Stimulated activated CD4-positive, alpha-beta T cell treated with anti-CD3 and anti-CD28 coated beads, Interleukin-4, amount 100 ng/mL, for 48 hours (primary cell): ENCODE data around the gene PPOX.

Source experiments
- DNase-seq, 2 donors: peaks; one replicate each; pipeline ENCODE4 v3.0.0-alpha.2; 2020; ENCODE audit warnings: low read depth in 2 of 2

The PPOX gene

DNA sequence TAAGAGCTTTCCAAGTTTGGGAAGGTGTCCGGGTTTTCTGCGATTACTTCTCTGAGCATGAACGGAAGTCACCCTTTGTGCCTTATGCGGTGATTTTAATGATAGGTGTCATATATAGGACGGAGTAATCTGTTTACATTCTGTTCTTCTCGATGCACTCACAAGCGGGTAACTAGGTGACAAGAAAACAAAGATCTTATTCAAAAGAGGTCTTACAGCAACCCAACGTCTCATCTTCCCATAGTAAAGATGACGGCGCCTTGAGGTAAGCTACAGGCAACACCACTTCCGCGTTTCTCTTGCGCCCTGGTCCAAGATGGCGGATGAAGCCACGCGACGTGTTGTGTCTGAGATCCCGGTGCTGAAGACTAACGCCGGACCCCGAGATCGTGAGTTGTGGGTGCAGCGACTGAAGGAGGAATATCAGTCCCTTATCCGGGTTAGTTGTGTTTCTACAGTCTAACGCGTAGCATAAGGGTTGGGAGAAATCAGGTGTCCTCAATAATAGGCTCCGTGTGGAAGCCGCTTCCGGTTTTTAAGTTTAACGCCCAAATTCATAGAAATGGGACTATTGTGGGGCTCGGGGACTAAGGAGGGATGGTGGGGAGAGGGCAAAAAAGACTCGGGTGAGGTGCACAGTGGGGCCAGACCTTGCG is 12.4 kb upstream of the PPOX start, which contains the start of gene UFC1:
Gene UFC1, plus strand, starts transcription at position 297 of the 656 bp plus-strand sequence. Its CDS starts 20 bp downstream, at position 317.
- DNase-seq, result peak; percentile 61 to 68

DNA sequence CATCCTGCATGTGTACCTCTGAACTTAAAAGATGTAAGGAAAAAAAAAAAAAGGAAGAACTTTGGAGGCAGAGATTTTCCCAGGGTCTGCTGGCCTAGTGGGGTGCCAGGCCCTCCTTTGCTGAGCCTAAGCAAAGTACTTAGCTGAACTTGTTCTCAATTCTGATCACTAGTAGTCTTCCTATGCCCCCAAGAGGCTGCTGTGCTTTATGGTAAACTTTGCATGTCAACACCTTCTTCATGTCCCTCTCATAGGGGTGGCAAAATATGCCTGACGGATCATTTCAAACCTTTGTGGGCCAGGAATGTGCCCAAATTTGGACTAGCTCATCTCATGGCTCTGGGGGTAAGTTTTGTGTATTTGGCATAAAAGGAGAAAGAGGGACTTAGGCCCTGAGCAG is 8.4 kb upstream of the PPOX start:
- DNase-seq, result no peak

DNA sequence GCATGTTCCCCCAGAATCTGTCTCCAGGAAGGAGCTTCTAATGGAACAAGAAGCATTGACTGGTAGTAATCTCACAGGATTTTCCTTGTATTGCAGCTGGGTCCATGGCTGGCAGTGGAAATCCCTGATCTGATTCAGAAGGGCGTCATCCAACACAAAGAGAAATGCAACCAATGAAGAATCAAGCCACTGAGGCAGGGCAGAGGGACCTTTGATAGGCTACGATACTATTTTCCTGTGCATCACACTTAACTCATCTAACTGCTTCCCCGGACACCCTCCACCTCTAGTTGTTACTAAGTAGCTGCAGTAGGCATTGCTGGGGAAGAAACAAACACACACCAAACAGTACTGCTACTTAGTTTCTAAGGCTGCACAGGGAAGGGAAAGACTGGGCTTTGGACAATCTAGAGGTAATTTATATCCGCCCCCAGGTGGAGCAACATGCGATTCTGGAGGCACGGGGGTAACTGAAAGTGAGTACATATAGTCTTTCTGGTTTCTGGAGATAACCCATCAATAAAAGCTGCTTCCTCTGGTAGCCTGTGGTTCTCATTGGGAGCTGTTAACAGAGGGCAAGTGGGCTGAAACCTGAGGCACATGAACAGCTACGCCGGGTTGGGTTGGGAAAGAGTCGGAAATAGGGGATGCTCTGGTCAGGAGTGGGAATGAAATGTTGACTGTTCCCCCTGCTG is 7.8 kb upstream of the PPOX start:
- no peak for DNase-seq

DNA sequence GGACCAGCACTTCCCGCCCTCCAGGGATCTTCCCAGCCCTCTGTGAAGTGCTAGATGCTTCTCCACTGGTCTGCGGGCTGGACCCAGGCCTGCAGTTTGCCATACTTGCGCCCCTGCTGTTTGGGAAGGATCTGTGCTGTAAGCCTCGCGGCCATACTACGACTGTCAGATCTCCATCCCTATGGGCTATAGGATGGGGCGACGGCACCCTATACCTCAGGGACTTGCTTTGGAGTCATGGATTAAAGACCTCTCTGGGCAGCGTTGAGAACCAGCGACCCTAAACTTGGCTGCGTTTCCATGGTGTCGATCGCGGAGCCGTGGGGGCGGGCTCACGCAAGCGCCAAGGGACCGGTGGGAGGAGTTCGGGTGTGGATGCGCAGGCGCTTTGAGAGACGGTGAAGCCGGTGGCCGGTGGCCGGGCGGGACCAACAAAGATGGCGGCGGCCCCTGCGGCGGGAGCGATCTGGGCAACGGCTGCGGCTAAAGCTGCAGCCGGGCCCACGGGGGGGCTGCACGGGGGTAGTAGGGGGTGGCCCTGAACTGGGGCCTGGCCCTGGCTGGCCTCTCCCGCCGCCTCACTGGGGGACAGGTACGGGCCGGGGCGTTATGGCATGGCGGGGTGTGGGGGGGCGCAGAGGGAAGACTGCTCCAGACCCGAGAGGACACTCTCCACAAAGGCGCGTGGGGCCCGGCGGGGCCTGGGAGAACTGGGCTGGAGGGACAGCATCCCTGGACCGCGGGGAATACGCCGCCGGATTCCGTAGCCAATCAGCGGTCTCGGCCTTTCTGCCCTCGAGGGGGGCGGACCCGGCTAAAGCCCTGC is 6.9 kb upstream of the PPOX start, which contains the start of gene USP21:
Gene USP21, plus strand, starts transcription at position 414 of the 826 bp plus-strand sequence. CDS start 1,141 bp downstream, outside the sequence.
- peak; percentile 87 to 89 for DNase-seq

DNA sequence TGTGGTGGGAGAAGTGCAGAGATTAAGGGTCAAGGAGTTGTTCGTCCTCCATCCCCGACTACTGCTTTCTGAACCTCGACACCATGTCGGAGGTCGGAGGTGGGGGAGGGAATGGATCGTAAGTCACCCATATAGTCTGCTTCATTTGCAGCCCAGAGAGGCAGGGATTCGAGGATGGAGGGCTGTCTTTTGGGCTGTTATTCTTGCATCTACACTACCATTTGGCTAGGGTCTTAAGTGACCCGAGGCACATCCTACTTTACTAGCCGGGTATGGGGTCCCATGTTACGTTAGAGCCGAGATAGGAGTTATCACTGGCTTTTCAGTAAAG is 6.3 kb upstream of the PPOX start:
- DNase-seq, result no peak

DNA sequence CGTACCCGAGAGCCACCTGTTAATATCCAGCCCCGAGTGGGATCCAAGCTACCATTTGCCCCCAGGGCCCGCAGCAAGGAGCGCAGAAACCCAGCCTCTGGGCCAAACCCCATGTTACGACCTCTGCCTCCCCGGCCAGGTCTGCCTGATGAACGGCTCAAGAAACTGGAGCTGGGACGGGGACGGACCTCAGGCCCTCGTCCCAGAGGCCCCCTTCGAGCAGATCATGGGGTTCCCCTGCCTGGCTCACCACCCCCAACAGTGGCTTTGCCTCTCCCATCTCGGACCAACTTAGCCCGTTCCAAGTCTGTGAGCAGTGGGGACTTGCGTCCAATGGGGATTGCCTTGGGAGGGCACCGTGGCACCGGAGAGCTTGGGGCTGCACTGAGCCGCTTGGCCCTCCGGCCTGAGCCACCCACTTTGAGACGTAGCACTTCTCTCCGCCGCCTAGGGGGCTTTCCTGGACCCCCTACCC is 5.5 kb upstream of the PPOX start:
- no peak for DNase-seq

DNA sequence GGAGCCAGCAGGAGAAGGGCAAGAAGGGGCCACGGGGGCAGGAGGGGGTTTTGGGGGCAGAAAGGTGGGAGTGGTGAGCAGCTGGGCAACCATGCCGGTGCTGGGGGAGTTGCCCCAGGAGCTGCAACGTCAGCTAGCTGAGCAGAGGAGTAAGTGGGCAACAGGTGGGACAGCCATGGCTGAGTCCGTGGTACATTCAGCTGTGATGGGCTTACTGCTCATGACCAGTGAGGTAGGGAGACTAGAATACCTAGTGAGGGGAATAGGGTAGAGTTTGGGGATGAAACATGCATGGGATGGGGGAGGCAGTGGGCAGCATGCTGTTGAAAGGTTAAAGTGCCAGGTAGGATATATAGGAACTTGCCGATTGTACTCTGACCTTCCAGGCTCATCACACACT is 4.6 kb upstream of the PPOX start:
- DNase-seq, result no peak

DNA sequence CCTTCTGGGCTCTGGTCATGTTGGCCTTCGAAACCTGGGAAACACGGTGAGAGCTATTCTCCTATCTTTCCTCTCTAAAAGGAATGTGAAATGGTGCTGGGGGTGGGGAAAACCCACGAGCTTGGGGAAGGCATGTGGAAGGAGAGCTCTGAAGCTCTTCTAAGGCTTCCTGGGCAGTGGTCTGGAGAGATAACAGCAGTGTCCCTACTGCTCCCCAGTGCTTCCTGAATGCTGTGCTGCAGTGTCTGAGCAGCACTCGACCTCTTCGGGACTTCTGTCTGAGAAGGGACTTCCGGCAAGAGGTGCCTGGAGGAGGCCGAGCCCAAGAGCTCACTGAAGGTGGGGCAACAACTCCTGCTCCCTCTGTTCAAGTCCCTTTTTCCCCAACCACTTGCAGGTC is 4.2 kb upstream of the PPOX start:
- DNase-seq, result no peak

DNA sequence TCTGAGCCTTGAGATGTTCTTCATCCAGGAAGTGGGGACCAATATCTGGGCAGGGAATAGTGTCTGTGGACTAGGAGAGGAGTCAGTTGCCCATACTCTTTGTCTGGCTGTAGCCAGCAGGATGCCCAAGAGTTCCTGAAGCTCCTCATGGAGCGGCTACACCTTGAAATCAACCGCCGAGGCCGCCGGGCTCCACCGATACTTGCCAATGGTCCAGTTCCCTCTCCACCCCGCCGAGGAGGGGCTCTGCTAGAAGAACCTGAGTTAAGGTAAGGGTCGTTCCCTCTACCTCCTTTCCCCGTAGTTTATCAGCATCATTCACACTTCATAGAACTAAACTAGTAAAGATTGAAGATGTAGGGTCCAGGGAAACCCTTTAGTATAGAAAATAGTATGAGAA is 3.4 kb upstream of the PPOX start:
- DNase-seq, result no peak

DNA sequence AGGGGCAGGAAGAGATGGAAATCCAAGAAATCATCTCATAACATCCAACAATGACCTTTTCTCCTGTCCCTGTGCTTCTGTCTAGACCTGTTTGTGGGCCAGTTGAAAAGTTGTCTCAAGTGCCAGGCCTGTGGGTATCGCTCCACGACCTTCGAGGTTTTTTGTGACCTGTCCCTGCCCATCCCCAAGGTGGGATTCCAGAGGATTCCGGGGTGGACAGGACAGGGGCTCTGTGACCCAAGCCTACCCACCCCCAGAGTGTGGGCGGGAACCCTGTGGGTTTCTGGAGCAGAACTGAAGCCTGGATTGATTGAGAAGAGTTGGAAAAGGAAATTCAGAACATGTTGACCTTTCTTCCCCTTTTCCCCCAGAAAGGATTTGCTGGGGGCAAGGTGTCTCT is 2.4 kb upstream of the PPOX start:
- DNase-seq, result no peak

DNA sequence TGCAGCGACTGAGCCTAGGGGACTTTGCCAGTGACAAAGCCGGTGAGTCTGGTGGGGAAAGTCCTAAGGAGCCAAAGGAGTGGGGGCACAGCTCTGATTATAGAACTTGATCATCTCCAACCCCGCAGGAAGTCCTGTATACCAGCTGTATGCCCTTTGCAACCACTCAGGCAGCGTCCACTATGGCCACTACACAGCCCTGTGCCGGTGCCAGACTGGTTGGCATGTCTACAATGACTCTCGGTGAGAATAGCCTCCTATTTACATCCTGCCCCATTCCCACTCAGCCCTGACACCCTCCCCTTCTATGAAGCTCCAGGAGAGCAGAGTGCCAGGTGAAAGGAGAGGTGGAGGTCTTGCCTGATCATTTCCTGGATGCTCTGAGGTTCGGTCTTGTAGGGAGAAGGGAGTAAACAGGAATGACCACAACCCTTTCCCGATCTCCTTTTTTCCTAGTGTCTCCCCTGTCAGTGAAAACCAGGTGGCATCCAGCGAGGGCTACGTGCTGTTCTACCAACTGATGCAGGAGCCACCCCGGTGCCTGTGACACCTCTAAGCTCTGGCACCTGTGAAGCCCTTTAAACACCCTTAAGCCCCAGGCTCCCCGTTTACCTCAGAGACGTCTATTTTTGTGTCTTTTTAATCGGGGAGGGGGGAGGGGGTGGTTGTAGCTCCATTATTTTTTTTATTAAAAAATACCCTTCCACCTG is 1.2 kb upstream of the PPOX start:
- DNase-seq, result no peak

DNA sequence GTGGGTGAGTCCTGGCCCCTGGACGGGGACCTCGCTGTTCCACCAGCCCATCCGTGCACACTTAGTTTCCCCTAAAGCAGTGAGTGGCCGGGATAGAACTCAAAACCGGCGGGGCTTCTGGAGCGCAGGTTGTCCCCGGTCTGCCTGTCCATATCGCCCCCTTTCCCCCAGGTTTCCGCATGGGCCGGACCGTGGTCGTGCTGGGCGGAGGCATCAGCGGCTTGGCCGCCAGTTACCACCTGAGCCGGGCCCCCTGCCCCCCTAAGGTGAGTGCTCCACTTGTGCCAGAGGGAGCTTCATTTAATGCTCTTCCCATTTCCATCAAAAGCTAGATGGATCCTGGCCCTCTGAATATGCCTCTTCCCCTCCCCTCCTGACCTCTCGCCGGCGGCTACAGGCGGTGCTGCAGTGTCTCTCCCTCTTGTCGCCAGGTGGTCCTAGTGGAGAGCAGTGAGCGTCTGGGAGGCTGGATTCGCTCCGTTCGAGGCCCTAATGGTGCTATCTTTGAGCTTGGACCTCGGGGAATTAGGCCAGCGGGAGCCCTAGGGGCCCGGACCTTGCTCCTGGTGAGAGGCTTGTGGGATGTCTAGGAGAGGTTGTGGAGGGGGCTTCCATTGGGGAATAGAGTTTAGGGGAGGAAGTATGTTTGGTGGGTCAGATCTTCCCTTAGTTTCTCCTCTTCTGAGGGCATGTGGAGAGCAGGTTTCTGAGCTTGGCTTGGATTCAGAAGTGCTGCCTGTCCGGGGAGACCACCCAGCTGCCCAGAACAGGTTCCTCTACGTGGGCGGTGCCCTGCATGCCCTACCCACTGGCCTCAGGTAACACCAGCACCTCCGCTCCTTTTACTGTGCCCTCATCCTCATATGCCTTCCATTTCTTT is 683 bp downstream of the PPOX start:
- no peak for DNase-seq

DNA sequence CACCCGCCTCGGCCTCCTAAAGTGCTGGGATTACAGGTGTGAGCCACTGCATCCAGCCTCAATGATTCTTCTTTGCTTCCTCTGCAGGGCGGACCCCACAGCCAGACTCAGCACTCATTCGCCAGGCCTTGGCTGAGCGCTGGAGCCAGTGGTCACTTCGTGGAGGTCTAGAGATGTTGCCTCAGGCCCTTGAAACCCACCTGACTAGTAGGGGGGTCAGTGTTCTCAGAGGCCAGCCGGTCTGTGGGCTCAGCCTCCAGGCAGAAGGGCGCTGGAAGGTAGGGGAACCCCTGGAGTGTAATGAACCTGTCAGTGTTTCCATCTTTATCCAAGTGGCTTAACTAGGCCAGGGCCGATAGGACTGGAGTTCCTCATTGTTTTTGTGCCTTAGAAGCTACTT is 2.7 kb downstream of the PPOX start:
- DNase-seq, result no peak

DNA sequence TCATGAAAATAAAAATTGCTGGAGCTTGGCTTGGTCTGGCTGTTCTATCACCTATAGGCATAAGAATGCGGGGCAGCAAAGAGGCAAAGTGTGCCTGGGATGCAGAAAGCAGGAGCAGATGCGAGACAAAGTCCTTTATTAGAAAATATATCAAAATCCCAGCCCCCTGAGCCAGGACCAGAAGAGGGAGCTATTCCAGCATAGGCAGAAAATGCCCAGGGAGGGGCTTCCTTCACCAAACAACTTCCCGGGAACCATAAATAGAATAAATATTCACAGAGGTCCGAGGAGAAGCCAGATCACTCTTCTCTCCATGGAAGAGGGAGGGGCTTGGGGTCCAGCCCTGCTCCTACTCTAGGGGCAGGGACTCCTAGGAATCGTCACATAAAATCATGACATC is 5.0 kb downstream of the PPOX start:
- no peak for DNase-seq

DNA sequence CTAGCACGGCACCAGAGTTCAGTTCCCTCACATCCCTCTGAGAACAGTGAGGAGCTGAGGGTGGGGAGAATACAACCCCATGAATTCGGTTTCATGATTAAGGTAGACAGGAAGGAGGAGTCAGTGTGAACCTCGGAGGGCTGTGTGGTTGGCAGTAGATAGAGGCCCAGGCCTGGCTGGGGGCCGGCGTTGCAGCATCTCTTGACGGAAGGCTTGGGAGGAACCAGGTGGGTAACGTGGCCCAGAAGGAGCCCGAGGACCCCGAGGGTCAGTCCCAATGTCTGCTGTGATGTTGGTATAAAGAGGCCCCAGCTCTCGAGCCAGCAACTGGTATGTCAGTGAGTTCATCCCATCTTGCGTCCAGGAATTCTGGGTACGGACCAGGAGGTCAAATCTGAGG is 5.5 kb downstream of the PPOX start:
- DNase-seq, result no peak

DNA sequence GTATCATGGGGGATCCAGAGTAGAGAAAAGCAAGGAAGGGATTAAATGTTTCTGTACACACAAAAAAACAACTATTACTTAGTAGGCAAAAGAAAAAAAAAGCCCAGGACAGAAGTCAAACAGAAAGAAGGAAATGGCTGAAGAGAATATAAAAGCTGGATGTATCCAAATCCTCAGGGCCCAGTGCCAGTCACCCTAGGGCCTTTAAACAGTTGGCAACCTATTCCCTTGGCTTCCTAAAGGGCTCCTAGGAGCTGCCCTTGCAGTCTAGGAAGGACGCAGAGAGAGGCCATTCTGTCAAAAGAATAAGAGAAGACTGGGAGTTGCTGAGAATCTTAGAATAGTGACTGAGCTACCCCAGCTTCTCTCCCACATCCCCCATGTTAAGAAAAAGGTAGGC is 6.1 kb downstream of the PPOX start:
- no peak for DNase-seq

DNA sequence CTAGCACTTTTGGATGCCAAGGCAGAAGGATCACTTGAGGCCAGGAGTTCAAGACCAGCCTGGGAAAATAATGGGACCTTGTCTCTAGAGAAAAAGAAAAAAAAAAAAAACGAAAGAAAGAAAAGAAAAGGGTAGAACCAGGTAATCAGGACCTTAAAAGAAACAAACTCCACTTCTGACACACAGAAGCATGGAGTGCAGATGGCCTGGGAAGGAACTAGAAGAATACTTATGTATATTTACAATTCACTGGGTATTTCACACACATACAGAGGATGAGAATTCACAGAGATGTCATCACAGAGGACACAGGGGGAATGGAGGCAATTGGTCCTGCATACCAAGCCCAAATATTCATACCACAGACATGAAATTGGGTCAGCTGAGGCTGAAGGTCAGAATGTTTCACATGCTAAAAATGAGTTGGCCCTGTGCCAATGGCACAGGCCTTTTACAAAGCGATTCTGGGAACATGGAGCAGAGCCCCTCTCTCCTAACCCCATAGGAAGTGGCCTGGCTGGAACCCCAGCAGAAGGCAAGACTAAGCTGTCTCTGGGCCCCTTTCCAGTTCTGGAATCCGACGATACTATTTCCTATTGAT is 6.7 kb downstream of the PPOX start:
- DNase-seq, result no peak

DNA sequence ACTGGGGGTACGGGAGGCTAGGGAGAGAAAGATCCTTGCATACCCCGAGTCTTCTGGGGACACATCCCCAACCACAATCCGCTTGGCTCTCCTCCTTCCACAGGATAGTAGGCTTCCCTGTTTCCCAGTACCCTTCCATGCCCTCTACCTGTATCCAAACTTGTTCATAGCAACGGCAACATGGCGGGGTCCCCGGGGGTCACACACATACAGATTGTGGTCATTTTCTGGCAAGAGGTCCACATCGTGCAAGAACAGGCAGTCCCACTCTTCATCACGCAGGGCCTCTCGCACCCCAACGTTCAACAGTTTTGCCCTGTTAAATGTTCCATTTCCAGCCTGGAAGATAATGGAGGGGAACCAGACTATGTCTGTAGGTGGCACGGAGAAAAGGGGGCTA is 7.5 kb downstream of the PPOX start:
- no peak for DNase-seq

DNA sequence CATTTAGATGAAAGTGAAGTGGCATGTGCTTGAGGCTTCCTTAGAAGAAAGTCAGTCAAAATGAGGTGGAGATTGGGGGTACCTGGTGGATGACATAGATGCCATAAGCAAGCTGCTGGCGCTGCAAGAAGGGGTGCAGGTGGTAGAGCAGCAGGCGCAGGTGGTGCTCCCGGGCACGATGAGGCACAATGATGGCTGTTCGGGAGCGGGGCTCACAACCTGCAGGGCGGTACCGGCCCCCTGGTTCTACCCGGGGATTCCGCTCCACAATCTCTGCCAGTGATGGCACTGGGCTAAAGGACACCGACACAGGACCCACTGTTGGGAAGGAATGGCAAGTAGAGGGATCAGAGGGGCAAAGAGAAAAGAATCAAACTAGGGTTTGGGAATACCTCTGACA is 8.7 kb downstream of the PPOX start:
- DNase-seq, result no peak

DNA sequence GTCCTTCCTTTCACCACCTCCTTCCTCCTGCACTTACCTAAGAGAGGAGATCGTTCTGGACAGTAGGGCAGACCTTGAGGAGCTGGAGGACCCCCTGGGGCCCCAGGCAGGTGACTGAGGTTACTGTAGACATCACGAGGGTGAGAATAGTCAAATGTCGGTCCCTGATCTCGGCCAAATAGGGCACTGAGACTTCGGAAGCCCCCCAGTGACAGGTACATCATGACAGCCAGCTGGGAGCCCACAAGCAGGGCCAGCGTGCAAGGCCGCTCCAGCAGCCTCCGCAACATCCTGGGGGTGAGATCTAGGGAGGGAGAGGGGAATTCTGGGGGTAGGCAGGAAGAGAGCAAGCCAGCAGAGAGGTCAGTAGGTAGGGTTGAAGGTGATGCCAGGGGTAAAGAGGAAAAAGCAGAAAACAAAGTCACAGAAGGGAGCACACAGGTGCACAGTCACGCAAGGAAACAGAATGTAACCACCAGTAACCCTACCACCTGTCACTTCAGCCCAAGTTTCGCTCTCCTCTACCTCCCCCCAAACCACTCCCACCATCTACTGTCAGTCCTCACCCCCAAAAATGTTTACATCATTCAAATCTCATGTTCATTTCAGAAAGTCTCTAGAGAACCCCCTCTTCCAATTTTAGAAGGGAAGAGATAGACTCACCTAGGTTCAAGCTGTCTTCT is 9.7 kb downstream of the PPOX start:
- no peak for DNase-seq
